HuH-7.5 (cell line): ENCODE data around the gene PTPRN2.

ENCODE experiments used
- DNase-seq: peaks from one replicate; pipeline ENCODE4 v3.0.0; 2011; ENCODE audit warnings: low spot score

PTPRN2 gene

GRCh38 chr7:158602905-158603772, 15.5 kb upstream of the PTPRN2 start:
- DNase-seq, result no peak

GRCh38 chr7:158602041-158602440, 14.4 kb upstream of the PTPRN2 start:
- no peak for DNase-seq

GRCh38 chr7:158601090-158601489, 13.5 kb upstream of the PTPRN2 start:
- no peak for DNase-seq

- DNase-seq, result no peak
These were observed 9.1 kb upstream of the PTPRN2 start for GRCh38 chr7:158596745-158597144.

- DNase-seq, result no peak
These were observed 8.7 kb upstream of the PTPRN2 start for GRCh38 chr7:158596309-158596708.

- DNase-seq, result no peak
These were observed 7.4 kb upstream of the PTPRN2 start for GRCh38 chr7:158595068-158595467.

GRCh38 chr7:158592541-158592940, 4.9 kb upstream of the PTPRN2 start:
- DNase-seq, result no peak

GRCh38 chr7:158591944-158592343, 4.3 kb upstream of the PTPRN2 start:
- no peak for DNase-seq

GRCh38 chr7:158590181-158590530, 2.5 kb upstream of the PTPRN2 start:
- DNase-seq, result no peak

GRCh38 chr7:158589653-158590052, 2.0 kb upstream of the PTPRN2 start:
- no peak for DNase-seq

- no peak for DNase-seq
These were observed 1.3 kb upstream of the PTPRN2 start for GRCh38 chr7:158588878-158589442.

GRCh38 chr7:158588085-158588877, 658 bp upstream of the PTPRN2 start:
- no peak for DNase-seq

- DNase-seq, result no peak
These were observed 993 bp downstream of the PTPRN2 start for GRCh38 chr7:158586499-158587161.

GRCh38 chr7:158585721-158586498, 1.7 kb downstream of the PTPRN2 start:
- no peak for DNase-seq

GRCh38 chr7:158584407-158584806, 3.2 kb downstream of the PTPRN2 start:
- DNase-seq, result no peak

- no peak for DNase-seq
These were observed 3.8 kb downstream of the PTPRN2 start for GRCh38 chr7:158583810-158584209.

- no peak for DNase-seq
These were observed 4.5 kb downstream of the PTPRN2 start for GRCh38 chr7:158583143-158583542.

GRCh38 chr7:158582089-158582456, 5.5 kb downstream of the PTPRN2 start:
- no peak for DNase-seq

GRCh38 chr7:158581440-158582088, 6.1 kb downstream of the PTPRN2 start:
- no peak for DNase-seq

GRCh38 chr7:158579662-158580646, 7.7 kb downstream of the PTPRN2 start:
- DNase-seq, result no peak
